ENCODE results near the gene SLC6A1. TPM values are rescaled to one million over a fixed set of nuclear protein-coding genes. Genes with fewer than 3 reads are reported as not detected.

The SLC6A1 gene
- total RNA-seq, 1 experiment from 2014 or later, result not detected

DNA sequence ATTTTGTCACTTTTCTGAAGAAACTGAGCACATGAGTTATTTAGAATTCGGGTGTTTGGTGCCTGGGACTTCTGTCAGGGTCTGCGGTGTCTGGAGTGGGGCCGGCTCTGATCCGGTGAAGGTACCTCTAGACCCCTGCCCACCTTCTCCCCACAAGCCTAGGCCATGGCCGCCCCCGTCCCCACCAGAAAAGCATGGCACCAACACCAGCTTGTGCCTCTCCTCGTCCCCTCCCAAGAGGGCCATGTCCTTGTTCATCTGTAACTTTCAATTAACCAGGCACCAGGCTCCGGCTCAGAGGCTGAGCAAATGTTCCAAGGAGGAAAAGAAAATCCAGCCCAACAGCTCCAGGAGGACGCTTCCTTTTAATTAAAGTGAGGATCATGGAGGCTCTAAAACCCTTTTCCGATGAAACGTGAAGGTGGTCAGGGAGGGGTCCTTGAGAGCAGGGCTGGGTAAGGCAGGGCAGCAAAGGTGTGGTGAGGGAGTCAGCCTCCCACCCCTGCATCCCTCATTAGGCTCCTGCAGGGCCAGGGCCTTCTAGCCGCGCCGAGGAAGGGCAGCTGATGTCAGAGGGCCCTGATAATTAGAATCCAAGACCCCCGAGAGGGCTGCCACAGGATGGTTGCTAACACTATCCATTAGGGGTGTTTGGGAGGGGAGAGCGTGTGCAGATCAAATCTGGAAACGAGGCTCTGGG lies 62.3 kb downstream of the SLC6A1 start:
- Histone ChIP-seq H3K4me1 (no peaks in the 10 kb centered on the region), H3K27me3 (replicated peaks; ENCODE audit: control insufficient read depth, insufficient read depth, low read length) (no peaks in the 10 kb centered on the region; the same call in none of the 2 replicates), H3K36me3 (ENCODE audit: control insufficient read depth, insufficient read depth, low read length) (no peaks in the 10 kb centered on the region), H3K9me3 (no peaks in the 10 kb centered on the region), H3K4me3 (ENCODE audit: low read depth, low read length) (no peak overlapping the region)
- ChIA-PET CTCF (no interaction called here), POLR2A (no interaction called here)
- no TSS peak for BruUV-seq (replicated peaks)
- Mint-ChIP-seq H3K9me3 (ENCODE audit: unreplicated experiment) (no peaks in the 10 kb centered on the region), H3K27me3 (ENCODE audit: insufficient read depth, unreplicated experiment) (peaks cover 24% of the 10 kb centered on the region), H3K36me3 (ENCODE audit: insufficient read depth, unreplicated experiment) (no peaks in the 10 kb centered on the region), H3K27ac (ENCODE audit: unreplicated experiment) (no peak overlapping the region), H3K4me1 (ENCODE audit: low read depth, unreplicated experiment) (no peaks in the 10 kb centered on the region), H3K4me3 (ENCODE audit: unreplicated experiment) (no peak overlapping the region)
- DNase-seq, result no peak
- intact Hi-C loops (cut with micrococcal nuclease; ENCODE audit: unreplicated experiment), result no loop called here
- TF ChIP-seq, protein P1, sequence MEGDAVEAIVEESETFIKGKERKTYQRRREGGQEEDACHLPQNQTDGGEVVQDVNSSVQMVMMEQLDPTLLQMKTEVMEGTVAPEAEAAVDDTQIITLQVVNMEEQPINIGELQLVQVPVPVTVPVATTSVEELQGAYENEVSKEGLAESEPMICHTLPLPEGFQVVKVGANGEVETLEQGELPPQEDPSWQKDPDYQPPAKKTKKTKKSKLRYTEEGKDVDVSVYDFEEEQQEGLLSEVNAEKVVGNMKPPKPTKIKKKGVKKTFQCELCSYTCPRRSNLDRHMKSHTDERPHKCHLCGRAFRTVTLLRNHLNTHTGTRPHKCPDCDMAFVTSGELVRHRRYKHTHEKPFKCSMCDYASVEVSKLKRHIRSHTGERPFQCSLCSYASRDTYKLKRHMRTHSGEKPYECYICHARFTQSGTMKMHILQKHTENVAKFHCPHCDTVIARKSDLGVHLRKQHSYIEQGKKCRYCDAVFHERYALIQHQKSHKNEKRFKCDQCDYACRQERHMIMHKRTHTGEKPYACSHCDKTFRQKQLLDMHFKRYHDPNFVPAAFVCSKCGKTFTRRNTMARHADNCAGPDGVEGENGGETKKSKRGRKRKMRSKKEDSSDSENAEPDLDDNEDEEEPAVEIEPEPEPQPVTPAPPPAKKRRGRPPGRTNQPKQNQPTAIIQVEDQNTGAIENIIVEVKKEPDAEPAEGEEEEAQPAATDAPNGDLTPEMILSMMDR (IDR thresholded peaks at IDR 0.05; ENCODE audit: insufficient read depth in 1 of 2, low read depth in 1 of 2, low read length in 1 of 2, severe bottlenecking in 1 of 2, unreplicated experiment in 1 of 2), result no peak

DNA sequence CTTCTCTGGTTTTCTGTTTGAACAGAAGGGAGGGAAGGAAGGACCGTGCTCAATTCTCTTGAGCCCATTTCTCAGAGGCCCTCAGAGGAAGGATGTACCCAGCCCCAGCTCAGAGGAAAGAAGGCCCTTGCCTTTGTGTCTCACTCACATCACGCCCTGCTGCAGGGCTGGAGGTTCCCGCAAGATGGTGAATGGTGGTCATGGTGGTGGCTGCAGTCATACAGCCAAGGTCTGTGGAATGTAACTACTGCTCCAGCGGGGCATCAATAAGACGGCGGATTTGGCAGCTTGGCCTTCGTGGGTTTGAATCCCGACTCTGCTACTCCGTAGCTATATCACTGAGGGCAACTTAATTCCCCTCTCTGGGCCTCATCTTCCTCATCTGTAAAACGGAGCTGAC lies 62.9 kb downstream of the SLC6A1 start:
- Mint-ChIP-seq H3K27ac (ENCODE audit: unreplicated experiment) (no peak overlapping the region), H3K4me1 (ENCODE audit: low read depth, unreplicated experiment) (no peaks in the 10 kb centered on the region), H3K4me3 (ENCODE audit: unreplicated experiment) (no peak overlapping the region), H3K9me3 (ENCODE audit: unreplicated experiment) (no peaks in the 10 kb centered on the region), H3K36me3 (ENCODE audit: insufficient read depth, unreplicated experiment) (no peaks in the 10 kb centered on the region), H3K27me3 (ENCODE audit: insufficient read depth, unreplicated experiment) (peaks cover 26% of the 10 kb centered on the region)
- no peaks in the 10 kb centered on the region for H3K4me1 ChIP-seq
- TF ChIP-seq, protein P1 (IDR thresholded peaks at IDR 0.05; ENCODE audit: insufficient read depth in 1 of 2, low read depth in 1 of 2, low read length in 1 of 2, severe bottlenecking in 1 of 2, unreplicated experiment in 1 of 2), result no peak
- H3K9me3 ChIP-seq, result no peaks in the 10 kb centered on the region
- POLR2A ChIA-PET, result no interaction called here
- no peaks in the 10 kb centered on the region for H3K36me3 ChIP-seq (ENCODE audit: control insufficient read depth, insufficient read depth, low read length)
- intact Hi-C loops (cut with micrococcal nuclease; ENCODE audit: unreplicated experiment), result no loop called here
- BruUV-seq (replicated peaks), result no TSS peak
- CTCF ChIA-PET, result no interaction called here
- DNase-seq, result no peak
- no peak overlapping the region for H3K4me3 ChIP-seq (ENCODE audit: low read depth, low read length)
- no peaks in the 10 kb centered on the region; the same call in none of the 2 replicates for H3K27me3 ChIP-seq (replicated peaks; ENCODE audit: control insufficient read depth, insufficient read depth, low read length)

DNA sequence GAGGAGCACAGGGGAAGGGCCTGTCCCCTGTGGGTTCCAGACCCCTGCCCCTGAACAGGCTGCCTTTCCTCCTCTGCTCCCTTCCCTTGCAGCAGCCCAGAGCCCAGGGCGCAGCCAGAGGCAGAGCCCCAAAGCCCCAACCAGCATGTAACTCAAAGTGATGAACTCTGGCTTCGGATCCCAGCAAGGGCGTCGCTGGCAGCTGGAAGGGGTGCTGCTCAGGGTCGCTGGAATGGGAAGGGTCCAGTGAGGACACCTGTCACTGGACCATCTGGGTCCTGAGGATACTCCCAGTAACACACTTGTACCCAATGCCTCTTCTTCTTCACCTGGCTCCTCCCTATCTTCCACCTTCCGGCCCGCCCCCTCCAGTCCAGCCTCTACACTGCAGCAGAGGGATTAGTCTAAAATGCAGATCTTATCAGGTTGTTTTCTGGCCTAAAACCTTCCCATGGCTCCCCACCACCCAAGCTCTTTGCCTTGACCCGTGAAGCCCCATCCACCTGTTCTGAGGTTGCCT lies 64.0 kb downstream of the SLC6A1 start:
- no peak for DNase-seq
- POLR2A ChIA-PET, result no interaction called here
- H3K4me3 ChIP-seq (ENCODE audit: low read depth, low read length), result no peak overlapping the region
- H3K36me3 ChIP-seq (ENCODE audit: control insufficient read depth, insufficient read depth, low read length), result no peaks in the 10 kb centered on the region
- Mint-ChIP-seq H3K27me3 (ENCODE audit: insufficient read depth, unreplicated experiment) (peaks cover 22% of the 10 kb centered on the region), H3K4me3 (ENCODE audit: unreplicated experiment) (no peak overlapping the region), H3K27ac (ENCODE audit: unreplicated experiment) (no peak overlapping the region), H3K36me3 (ENCODE audit: insufficient read depth, unreplicated experiment) (no peaks in the 10 kb centered on the region), H3K4me1 (ENCODE audit: low read depth, unreplicated experiment) (no peaks in the 10 kb centered on the region), H3K9me3 (ENCODE audit: unreplicated experiment) (no peaks in the 10 kb centered on the region)
- TF ChIP-seq, protein P1 (IDR thresholded peaks at IDR 0.05; ENCODE audit: insufficient read depth in 1 of 2, low read depth in 1 of 2, low read length in 1 of 2, severe bottlenecking in 1 of 2, unreplicated experiment in 1 of 2), result no peak
- no peaks in the 10 kb centered on the region for H3K9me3 ChIP-seq
- no peaks in the 10 kb centered on the region for H3K4me1 ChIP-seq
- BruUV-seq (replicated peaks), result no TSS peak
- intact Hi-C loops (cut with micrococcal nuclease; ENCODE audit: unreplicated experiment), result no loop called here
- CTCF ChIA-PET, result no interaction called here
- H3K27me3 ChIP-seq (replicated peaks; ENCODE audit: control insufficient read depth, insufficient read depth, low read length), result no peaks in the 10 kb centered on the region; the same call in none of the 2 replicates
